GM21786 (cell line): ENCODE data around the gene BNC2.
"Not testable (repeated sequence)": the region's sequence is repeated elsewhere in the genome, so short reads cannot be mapped to it uniquely, and the experiment has no call there.

Experiments used
- ATAC-seq: cut with Tn5 transposase; IDR thresholded peaks from one replicate; pipeline ENCODE4 v1.9.1; 2021; ENCODE audit not compliant: unreplicated experiment

The BNC2 gene

GRCh38 chr9:16519001-16519400 lies 351.5 kb downstream of the BNC2 start:
- ATAC-seq: no peak

GRCh38 chr9:16516891-16517290 lies 353.6 kb downstream of the BNC2 start:
- no peak for ATAC-seq

GRCh38 chr9:16515879-16516301 lies 354.6 kb downstream of the BNC2 start:
- ATAC-seq: no peak

GRCh38 chr9:16515207-16515606 lies 355.3 kb downstream of the BNC2 start:
- ATAC-seq: no peak

- no peak for ATAC-seq
These were observed 356.3 kb downstream of the BNC2 start for GRCh38 chr9:16514131-16514530.

GRCh38 chr9:16512281-16512680 lies 358.2 kb downstream of the BNC2 start:
- ATAC-seq: no peak

GRCh38 chr9:16510482-16510881 lies 360.0 kb downstream of the BNC2 start:
- ATAC-seq: no peak

- no peak for ATAC-seq
These were observed 360.5 kb downstream of the BNC2 start for GRCh38 chr9:16509997-16510396.

GRCh38 chr9:16505199-16505598 lies 365.3 kb downstream of the BNC2 start:
- no peak for ATAC-seq

GRCh38 chr9:16501726-16502125 lies 368.7 kb downstream of the BNC2 start:
- no peak for ATAC-seq

- no peak for ATAC-seq
These were observed 369.3 kb downstream of the BNC2 start for GRCh38 chr9:16501141-16501540.

- ATAC-seq: no peak
These were observed 370.1 kb downstream of the BNC2 start for GRCh38 chr9:16500386-16500785.

- no peak for ATAC-seq
These were observed 370.6 kb downstream of the BNC2 start for GRCh38 chr9:16499892-16500291.

GRCh38 chr9:16496908-16497307 lies 373.6 kb downstream of the BNC2 start:
- no peak for ATAC-seq

GRCh38 chr9:16487915-16488314 lies 382.6 kb downstream of the BNC2 start:
- no peak for ATAC-seq

GRCh38 chr9:16485575-16486321 lies 384.7 kb downstream of the BNC2 start:
- ATAC-seq: no peak

GRCh38 chr9:16485160-16485559 lies 385.3 kb downstream of the BNC2 start:
- no peak for ATAC-seq

- ATAC-seq: no peak
These were observed 385.7 kb downstream of the BNC2 start for GRCh38 chr9:16484744-16485143.

GRCh38 chr9:16484180-16484579 lies 386.3 kb downstream of the BNC2 start:
- no peak for ATAC-seq

GRCh38 chr9:16482764-16483163 lies 387.7 kb downstream of the BNC2 start:
- ATAC-seq: no peak

GRCh38 chr9:16480584-16480983 lies 389.9 kb downstream of the BNC2 start:
- not testable (repeated sequence) for ATAC-seq

- ATAC-seq: no peak
These were observed 394.5 kb downstream of the BNC2 start for GRCh38 chr9:16475996-16476395.

GRCh38 chr9:16475257-16475656 lies 395.2 kb downstream of the BNC2 start:
- ATAC-seq: no peak
